ENCODE results near the gene RNASE12. TPM values are rescaled to one million over a fixed set of nuclear protein-coding genes. Genes with fewer than 3 reads are reported as not detected.

Gene RNASE12
- total and polyA plus RNA-seq, 9 of the 15 experiments (the other 6 are each of a cell fraction or from before 2014, with no cell fraction given) = 0.24 TPM; not detected in 8

DNA sequence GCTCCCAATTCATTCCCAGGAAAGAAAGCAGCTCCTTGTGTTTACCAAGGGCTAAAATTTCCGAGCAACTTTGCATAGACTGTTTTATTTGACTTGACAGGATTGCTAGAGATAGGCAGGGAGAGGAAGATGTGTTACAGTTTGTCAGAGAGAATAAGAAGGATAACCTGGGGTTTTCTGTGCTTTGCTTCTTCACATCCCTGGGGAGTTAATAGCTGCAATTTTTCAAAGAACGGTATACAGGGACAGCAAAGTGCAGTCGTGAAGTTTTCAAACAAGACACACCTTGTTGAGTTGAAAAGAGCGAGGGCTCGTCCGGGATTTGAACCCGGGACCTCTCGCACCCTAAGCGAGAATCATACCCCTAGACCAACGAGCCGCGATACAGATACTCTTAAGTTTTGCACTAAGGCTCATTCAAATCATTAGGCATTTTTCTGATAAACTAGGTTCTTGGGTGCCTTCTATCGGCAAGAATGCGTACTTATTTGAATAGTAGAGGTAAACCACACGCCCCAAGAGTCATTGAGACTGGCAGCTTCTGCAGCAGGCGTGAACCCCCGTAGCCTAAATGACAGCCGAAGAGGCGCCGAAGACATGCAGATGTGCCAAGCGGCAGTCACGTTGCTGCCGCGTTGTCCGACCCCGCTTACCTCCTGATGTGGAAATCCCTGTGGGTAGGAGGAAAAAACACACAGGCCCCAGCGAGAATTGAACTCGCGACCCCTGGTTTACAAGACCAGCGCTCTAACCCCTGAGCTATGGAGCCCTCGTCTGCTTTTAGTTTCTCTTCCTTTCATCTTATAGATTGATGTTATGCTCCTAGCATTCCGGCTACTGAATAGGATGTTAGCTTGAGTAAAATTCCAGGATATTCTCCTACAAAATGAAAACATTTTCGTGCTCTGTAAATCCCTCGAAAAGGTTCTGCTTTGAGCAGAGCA, 22.2 kb upstream of the RNASE12 start (continued):
- TF ChIP-seq, protein P1, sequence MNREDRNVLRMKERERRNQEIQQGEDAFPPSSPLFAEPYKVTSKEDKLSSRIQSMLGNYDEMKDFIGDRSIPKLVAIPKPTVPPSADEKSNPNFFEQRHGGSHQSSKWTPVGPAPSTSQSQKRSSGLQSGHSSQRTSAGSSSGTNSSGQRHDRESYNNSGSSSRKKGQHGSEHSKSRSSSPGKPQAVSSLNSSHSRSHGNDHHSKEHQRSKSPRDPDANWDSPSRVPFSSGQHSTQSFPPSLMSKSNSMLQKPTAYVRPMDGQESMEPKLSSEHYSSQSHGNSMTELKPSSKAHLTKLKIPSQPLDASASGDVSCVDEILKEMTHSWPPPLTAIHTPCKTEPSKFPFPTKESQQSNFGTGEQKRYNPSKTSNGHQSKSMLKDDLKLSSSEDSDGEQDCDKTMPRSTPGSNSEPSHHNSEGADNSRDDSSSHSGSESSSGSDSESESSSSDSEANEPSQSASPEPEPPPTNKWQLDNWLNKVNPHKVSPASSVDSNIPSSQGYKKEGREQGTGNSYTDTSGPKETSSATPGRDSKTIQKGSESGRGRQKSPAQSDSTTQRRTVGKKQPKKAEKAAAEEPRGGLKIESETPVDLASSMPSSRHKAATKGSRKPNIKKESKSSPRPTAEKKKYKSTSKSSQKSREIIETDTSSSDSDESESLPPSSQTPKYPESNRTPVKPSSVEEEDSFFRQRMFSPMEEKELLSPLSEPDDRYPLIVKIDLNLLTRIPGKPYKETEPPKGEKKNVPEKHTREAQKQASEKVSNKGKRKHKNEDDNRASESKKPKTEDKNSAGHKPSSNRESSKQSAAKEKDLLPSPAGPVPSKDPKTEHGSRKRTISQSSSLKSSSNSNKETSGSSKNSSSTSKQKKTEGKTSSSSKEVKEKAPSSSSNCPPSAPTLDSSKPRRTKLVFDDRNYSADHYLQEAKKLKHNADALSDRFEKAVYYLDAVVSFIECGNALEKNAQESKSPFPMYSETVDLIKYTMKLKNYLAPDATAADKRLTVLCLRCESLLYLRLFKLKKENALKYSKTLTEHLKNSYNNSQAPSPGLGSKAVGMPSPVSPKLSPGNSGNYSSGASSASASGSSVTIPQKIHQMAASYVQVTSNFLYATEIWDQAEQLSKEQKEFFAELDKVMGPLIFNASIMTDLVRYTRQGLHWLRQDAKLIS (CRISPR knock-in tag; IDR thresholded peaks at IDR 0.05) = no peak
- no peak for TF ChIP-seq RBM15 (IDR thresholded peaks at IDR 0.05; ENCODE audit: insufficient read depth, low read length)
- no peak for TF ChIP-seq ZFP1 (CRISPR knock-in tag; IDR thresholded peaks at IDR 0.05)
- TF ChIP-seq RBM25 (IDR thresholded peaks at IDR 0.05; ENCODE audit: low read depth, low read length, severe bottlenecking) = no peak
- TF ChIP-seq, protein P2, sequence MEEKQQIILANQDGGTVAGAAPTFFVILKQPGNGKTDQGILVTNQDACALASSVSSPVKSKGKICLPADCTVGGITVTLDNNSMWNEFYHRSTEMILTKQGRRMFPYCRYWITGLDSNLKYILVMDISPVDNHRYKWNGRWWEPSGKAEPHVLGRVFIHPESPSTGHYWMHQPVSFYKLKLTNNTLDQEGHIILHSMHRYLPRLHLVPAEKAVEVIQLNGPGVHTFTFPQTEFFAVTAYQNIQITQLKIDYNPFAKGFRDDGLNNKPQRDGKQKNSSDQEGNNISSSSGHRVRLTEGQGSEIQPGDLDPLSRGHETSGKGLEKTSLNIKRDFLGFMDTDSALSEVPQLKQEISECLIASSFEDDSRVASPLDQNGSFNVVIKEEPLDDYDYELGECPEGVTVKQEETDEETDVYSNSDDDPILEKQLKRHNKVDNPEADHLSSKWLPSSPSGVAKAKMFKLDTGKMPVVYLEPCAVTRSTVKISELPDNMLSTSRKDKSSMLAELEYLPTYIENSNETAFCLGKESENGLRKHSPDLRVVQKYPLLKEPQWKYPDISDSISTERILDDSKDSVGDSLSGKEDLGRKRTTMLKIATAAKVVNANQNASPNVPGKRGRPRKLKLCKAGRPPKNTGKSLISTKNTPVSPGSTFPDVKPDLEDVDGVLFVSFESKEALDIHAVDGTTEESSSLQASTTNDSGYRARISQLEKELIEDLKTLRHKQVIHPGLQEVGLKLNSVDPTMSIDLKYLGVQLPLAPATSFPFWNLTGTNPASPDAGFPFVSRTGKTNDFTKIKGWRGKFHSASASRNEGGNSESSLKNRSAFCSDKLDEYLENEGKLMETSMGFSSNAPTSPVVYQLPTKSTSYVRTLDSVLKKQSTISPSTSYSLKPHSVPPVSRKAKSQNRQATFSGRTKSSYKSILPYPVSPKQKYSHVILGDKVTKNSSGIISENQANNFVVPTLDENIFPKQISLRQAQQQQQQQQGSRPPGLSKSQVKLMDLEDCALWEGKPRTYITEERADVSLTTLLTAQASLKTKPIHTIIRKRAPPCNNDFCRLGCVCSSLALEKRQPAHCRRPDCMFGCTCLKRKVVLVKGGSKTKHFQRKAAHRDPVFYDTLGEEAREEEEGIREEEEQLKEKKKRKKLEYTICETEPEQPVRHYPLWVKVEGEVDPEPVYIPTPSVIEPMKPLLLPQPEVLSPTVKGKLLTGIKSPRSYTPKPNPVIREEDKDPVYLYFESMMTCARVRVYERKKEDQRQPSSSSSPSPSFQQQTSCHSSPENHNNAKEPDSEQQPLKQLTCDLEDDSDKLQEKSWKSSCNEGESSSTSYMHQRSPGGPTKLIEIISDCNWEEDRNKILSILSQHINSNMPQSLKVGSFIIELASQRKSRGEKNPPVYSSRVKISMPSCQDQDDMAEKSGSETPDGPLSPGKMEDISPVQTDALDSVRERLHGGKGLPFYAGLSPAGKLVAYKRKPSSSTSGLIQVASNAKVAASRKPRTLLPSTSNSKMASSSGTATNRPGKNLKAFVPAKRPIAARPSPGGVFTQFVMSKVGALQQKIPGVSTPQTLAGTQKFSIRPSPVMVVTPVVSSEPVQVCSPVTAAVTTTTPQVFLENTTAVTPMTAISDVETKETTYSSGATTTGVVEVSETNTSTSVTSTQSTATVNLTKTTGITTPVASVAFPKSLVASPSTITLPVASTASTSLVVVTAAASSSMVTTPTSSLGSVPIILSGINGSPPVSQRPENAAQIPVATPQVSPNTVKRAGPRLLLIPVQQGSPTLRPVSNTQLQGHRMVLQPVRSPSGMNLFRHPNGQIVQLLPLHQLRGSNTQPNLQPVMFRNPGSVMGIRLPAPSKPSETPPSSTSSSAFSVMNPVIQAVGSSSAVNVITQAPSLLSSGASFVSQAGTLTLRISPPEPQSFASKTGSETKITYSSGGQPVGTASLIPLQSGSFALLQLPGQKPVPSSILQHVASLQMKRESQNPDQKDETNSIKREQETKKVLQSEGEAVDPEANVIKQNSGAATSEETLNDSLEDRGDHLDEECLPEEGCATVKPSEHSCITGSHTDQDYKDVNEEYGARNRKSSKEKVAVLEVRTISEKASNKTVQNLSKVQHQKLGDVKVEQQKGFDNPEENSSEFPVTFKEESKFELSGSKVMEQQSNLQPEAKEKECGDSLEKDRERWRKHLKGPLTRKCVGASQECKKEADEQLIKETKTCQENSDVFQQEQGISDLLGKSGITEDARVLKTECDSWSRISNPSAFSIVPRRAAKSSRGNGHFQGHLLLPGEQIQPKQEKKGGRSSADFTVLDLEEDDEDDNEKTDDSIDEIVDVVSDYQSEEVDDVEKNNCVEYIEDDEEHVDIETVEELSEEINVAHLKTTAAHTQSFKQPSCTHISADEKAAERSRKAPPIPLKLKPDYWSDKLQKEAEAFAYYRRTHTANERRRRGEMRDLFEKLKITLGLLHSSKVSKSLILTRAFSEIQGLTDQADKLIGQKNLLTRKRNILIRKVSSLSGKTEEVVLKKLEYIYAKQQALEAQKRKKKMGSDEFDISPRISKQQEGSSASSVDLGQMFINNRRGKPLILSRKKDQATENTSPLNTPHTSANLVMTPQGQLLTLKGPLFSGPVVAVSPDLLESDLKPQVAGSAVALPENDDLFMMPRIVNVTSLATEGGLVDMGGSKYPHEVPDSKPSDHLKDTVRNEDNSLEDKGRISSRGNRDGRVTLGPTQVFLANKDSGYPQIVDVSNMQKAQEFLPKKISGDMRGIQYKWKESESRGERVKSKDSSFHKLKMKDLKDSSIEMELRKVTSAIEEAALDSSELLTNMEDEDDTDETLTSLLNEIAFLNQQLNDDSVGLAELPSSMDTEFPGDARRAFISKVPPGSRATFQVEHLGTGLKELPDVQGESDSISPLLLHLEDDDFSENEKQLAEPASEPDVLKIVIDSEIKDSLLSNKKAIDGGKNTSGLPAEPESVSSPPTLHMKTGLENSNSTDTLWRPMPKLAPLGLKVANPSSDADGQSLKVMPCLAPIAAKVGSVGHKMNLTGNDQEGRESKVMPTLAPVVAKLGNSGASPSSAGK (IDR thresholded peaks at IDR 0.05) = peak; percentile 54
- TF ChIP-seq ZEB2 (IDR thresholded peaks at IDR 0.05) = peak; percentile 97
- TF ChIP-seq, protein P3, sequence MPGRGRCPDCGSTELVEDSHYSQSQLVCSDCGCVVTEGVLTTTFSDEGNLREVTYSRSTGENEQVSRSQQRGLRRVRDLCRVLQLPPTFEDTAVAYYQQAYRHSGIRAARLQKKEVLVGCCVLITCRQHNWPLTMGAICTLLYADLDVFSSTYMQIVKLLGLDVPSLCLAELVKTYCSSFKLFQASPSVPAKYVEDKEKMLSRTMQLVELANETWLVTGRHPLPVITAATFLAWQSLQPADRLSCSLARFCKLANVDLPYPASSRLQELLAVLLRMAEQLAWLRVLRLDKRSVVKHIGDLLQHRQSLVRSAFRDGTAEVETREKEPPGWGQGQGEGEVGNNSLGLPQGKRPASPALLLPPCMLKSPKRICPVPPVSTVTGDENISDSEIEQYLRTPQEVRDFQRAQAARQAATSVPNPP (IDR thresholded peaks at IDR 0.05; ENCODE audit: borderline replicate concordance, insufficient read depth, insufficient read length) = no peak
- TF ChIP-seq HNRNPL (IDR thresholded peaks at IDR 0.05; ENCODE audit: low read depth, low read length) = peak; percentile 72; the same call in 1 of the 2 replicates
- TF ChIP-seq CHD2 (IDR thresholded peaks at IDR 0.05; ENCODE audit: low read depth, low read length) = 0 out of 2 replicates have a peak, but pooled peaks have one; percentile 13
- TF ChIP-seq ZC3H4 (CRISPR knock-in tag; IDR thresholded peaks at IDR 0.05; ENCODE audit: borderline replicate concordance) = no peak

Data from K562 (cell line).